Measurements from ENCODE around the gene ACP6. TPM values are rescaled to one million over a fixed set of nuclear protein-coding genes. Genes with fewer than 3 reads are reported as not detected.

The ACP6 gene
- total RNA-seq, 2 donors from 2014 or later = 13.2 to 24.7 TPM

DNA sequence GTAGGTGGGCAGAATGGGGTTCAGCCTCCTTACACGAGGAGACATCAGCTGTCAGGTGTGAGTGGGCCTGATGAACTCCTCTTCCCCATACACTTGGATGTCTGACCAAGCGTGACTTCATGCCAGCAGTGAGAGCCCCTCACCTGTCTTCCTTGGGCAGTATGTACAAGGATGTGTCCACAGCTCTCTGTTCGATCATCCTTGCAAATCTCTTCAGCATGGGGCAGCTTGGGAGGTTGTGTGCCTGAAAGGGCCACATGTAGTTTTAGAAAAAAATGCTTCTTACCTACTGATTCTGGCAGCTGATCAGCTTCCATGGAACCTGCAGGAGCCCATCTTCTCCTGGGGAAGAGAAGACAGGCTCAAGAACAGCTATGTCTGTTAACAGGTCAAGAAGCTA is 18.0 kb downstream of the ACP6 start:
- H3K9me3 ChIP-seq = no peaks in the 10 kb centered on the region
- H3K36me3 ChIP-seq (replicated peaks in 1 of 2; ENCODE audit: insufficient read depth in 1 of 2, low read depth in 2 of 2) = peaks cover 0 to 15% of the 10 kb centered on the region in 2 donors
- H3K4me3 ChIP-seq = no peak overlapping the region
- WGBS, 2 donors = 83 to 96% methylated on average over 3 of the region's 3 CpGs
- H3K27me3 ChIP-seq = no peaks in the 10 kb centered on the region
- TF ChIP-seq, protein P1, sequence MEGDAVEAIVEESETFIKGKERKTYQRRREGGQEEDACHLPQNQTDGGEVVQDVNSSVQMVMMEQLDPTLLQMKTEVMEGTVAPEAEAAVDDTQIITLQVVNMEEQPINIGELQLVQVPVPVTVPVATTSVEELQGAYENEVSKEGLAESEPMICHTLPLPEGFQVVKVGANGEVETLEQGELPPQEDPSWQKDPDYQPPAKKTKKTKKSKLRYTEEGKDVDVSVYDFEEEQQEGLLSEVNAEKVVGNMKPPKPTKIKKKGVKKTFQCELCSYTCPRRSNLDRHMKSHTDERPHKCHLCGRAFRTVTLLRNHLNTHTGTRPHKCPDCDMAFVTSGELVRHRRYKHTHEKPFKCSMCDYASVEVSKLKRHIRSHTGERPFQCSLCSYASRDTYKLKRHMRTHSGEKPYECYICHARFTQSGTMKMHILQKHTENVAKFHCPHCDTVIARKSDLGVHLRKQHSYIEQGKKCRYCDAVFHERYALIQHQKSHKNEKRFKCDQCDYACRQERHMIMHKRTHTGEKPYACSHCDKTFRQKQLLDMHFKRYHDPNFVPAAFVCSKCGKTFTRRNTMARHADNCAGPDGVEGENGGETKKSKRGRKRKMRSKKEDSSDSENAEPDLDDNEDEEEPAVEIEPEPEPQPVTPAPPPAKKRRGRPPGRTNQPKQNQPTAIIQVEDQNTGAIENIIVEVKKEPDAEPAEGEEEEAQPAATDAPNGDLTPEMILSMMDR (IDR thresholded peaks at IDR 0.05) = no peak
- no peak for TF ChIP-seq POLR2A (IDR thresholded peaks at IDR 0.05)
- no peak overlapping the region for H3K27ac ChIP-seq
- no peaks in the 10 kb centered on the region for H3K4me1 ChIP-seq
- intact Hi-C loops (cut with DNase I) = no loop called here
- DNase-seq (no peak), ATAC-seq (no peak)

DNA sequence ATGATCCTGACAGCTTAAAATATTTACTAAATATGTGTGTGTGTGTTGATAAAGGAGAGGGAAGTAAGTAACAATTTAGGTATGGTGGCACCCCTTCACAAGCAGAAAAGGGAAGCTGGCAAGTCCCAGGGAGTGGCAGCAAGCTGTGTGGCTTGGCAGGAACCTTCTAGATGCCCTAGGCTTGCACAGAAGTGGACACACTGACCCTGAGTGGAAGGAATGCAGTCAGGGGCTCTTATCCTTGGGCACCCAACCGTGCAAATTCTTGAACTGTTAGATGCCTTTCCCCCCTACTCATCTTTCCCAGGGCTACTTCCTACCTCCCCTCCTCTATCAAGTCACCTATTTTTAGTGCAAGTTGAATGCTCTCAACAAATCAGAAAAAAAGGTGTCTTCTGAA is 18.9 kb downstream of the ACP6 start:
- no peak for TF ChIP-seq POLR2A (IDR thresholded peaks at IDR 0.05)
- TF ChIP-seq, protein P1 (IDR thresholded peaks at IDR 0.05) = no peak
- no peak overlapping the region for H3K4me3 ChIP-seq
- no peaks in the 10 kb centered on the region for H3K4me1 ChIP-seq
- H3K36me3 ChIP-seq (replicated peaks in 1 of 2; ENCODE audit: insufficient read depth in 1 of 2, low read depth in 2 of 2) = peaks cover 0 to 15% of the 10 kb centered on the region in 2 donors
- WGBS, 2 donors = 71 to 78% methylated on average over 1 of the region's 1 CpG
- intact Hi-C loops (cut with DNase I) = no loop called here
- H3K27ac ChIP-seq = no peak overlapping the region
- H3K27me3 ChIP-seq = no peaks in the 10 kb centered on the region
- H3K9me3 ChIP-seq = no peaks in the 10 kb centered on the region
- no peak for DNase-seq
- no peak for ATAC-seq

DNA sequence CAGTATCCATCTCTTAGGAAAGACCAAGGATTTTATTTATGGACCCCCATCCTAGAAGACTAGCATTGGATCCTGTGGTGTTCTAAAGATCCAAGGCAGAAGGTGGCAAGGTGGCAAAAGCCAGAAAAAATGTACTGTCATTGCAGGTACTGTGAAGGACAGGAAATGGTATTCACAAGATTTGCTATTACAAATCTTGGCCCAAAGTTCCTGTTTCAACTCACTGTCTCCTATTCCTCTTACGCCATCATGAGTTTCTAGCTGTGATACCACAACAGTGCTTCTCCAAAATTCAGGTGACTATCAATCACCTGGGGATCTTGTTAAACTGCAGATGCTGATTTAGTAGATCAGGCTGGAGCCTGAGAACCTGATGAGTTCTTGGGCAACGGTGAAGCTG is 21.4 kb downstream of the ACP6 start:
- no peak for DNase-seq
- H3K9me3 ChIP-seq = no peaks in the 10 kb centered on the region
- WGBS, 2 donors = 87 to 100% methylated on average over 2 of the region's 2 CpGs
- H3K27ac ChIP-seq = no peak overlapping the region
- intact Hi-C loops (cut with DNase I) = no loop called here
- H3K36me3 ChIP-seq (replicated peaks in 1 of 2; ENCODE audit: insufficient read depth in 1 of 2, low read depth in 2 of 2) = peaks cover 0 to 12% of the 10 kb centered on the region in 2 donors
- no peak overlapping the region for H3K4me3 ChIP-seq
- H3K27me3 ChIP-seq = no peaks in the 10 kb centered on the region
- no peak for ATAC-seq
- no peaks in the 10 kb centered on the region for H3K4me1 ChIP-seq
- TF ChIP-seq, protein P1 (IDR thresholded peaks at IDR 0.05) = no peak
- no peak for TF ChIP-seq POLR2A (IDR thresholded peaks at IDR 0.05)

DNA sequence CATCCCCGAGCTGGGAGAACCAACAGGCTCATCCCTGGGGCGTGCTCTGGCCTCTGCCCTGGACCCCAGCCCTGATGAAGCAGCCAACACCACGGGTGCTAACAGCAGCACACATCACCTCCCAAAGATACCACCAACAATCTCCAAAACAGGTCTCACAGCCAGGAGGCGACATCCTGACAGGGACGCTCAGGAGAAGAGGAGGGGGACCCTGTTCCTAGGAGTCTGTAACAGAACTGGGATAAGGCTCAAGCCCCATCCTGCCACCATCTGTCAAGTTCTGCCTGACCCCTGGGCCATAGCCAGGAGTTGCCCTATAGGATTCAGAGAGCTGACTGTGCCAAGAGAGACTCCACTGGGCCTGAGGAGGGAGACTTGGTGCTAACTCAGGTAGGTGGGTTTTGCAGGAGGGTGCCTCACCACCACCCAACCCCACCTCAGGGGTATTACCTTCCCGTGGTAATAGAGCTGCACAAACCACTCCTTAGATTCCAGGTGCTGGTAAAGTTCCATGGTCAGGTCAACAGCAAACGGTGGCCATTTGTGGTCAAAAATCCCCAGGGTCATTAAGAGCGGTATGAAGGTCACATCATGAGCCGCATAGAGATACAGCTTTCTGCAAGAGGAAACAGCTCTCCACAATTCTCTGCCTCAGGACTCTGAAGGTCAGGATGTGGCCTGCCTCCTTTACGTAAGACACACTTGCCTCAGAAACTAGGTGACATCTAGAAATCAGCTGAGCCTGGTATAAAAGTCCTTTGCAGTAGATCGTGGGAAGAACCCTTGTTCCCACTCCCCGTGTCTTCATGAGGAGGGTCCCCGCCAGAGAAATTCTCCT is 22.3 kb downstream of the ACP6 start:
- Histone ChIP-seq H3K4me3 (no peak overlapping the region), H3K36me3 (replicated peaks in 1 of 2; ENCODE audit: insufficient read depth in 1 of 2, low read depth in 2 of 2) (peaks cover 0 to 9% of the 10 kb centered on the region in 2 donors), H3K9me3 (no peaks in the 10 kb centered on the region), H3K27me3 (no peaks in the 10 kb centered on the region), H3K27ac (no peak overlapping the region), H3K4me1 (no peaks in the 10 kb centered on the region)
- 83 to 90% methylated on average over 12 to 13 of the region's 13 CpGs for WGBS, 2 donors
- ATAC-seq = no peak
- TF ChIP-seq, protein P1 (IDR thresholded peaks at IDR 0.05) = no peak
- no peak for TF ChIP-seq POLR2A (IDR thresholded peaks at IDR 0.05)
- DNase-seq = no peak
- intact Hi-C loops (cut with DNase I) = no loop called here

DNA sequence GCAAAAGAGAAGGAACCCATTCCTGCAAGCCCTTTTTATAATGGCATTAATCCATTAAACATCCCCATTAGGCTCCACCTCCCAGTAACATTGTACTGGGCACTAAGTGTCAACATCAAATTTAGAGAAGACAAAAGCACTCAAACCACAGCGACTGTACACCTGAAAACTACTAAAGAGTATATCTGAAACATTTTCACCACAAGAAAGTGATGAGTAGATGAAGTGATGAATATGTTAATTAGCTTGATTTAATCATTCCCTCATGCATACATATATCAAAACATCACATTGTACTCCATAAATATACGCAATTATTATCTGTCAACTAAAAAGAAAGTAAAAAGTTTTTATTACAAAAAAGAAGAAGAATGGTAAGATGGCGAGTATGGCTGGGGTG is 26.4 kb downstream of the ACP6 start:
- H3K4me1 ChIP-seq = no peaks in the 10 kb centered on the region
- no peaks in the 10 kb centered on the region for H3K9me3 ChIP-seq
- ATAC-seq (no peak), DNase-seq (no peak)
- H3K4me3 ChIP-seq = no peak overlapping the region
- intact Hi-C loops (cut with DNase I) = no loop called here
- WGBS, 2 donors = 81 to 85% methylated on average over 3 of the region's 3 CpGs
- no peak overlapping the region for H3K27ac ChIP-seq
- H3K27me3 ChIP-seq = no peaks in the 10 kb centered on the region
- no peaks in the 10 kb centered on the region for H3K36me3 ChIP-seq (replicated peaks in 1 of 2; ENCODE audit: insufficient read depth in 1 of 2, low read depth in 2 of 2)
- TF ChIP-seq, protein P1 (IDR thresholded peaks at IDR 0.05) = no peak
- no peak for TF ChIP-seq POLR2A (IDR thresholded peaks at IDR 0.05)

All from body of pancreas (tissue), 4 donors.